ENCODE results near the gene DISP3. TPM values are rescaled to one million over a fixed set of nuclear protein-coding genes. Genes with fewer than 3 reads are reported as not detected.

DISP3 gene
- total and polyA plus RNA-seq, 9 of the 15 experiments (the other 6 are each of a cell fraction or from before 2014, with no cell fraction given) = 0.03 to 0.19 (median 0.15) TPM; not detected in 5

DNA sequence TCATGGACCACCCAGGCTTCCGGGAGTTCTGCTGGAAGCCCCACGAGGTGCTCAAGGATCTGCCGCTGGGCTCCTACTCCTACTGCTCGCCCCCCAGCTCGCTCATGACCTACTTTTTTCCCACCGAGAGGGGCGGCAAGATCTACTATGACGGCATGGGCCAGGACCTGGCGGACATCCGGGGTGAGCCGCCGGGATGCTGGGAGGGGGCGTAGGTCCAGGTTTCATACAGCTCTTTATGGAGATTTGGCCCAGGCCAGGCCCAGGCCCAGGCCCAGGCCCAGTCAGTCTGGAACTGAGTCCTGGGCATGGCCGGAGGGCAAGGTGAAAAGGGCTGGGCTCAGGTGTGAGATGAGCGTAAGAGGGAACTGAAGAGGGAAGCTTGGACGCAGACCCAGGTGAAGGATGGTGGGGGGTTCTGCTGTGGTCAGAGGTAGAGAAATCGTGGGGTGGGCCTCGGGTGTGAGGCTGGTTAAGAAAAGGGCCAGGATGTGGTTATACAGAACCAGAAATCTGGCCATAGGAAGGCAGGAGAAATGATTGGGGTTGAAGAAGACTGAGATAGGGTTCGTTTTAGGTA is 23.0 kb downstream of the DISP3 start:
- POLR2A ChIA-PET = interaction anchor here (1.1 kb wide), 1 partner anchor 8 kb away, joined by 3 read pairs; no protein-coding TSS in a partner anchor
- WGBS (ENCODE audit: insufficient coverage, low coverage, missing lambda C conversion rate) = 30% methylated on average over 18 of the region's 19 CpGs
- intact Hi-C loops (cut with micrococcal nuclease) = no loop called here

More for the DNA sequence above, 23.0 kb downstream of the DISP3 start:
- in situ Hi-C loops (cut with MboI) = no loop called here
- no peak for FAIRE-seq
- Histone ChIP-seq H3K79me2 (ENCODE audit: control insufficient read depth, insufficient read depth, low read length) (no peaks in the 10 kb centered on the region), H4K20me1 (replicated peaks; ENCODE audit: control insufficient read depth, insufficient read depth, low read length) (peaks cover 11% of the 10 kb centered on the region; the same call in 1 of the 2 replicates), H3K27me3 (ENCODE audit: control insufficient read depth in 2 of 2, insufficient read depth in 2 of 2, low read length in 2 of 2) (peaks cover 30 to 40% of the 10 kb centered on the region in 2 experiments; a peak in 4 of 5 replicates), H3K4me2 (ENCODE audit: insufficient read depth, low read length) (no peak overlapping the region), H2AFZ (ENCODE audit: low read depth, low read length) (no peak overlapping the region), H3K9ac (ENCODE audit: insufficient read depth in 1 of 2, low read depth in 2 of 2, low read length in 2 of 2) (no peak overlapping the region), H3K4me3 (no peak overlapping the region), H3K36me3 (ENCODE audit: control insufficient read depth, insufficient read depth, low read length) (no peaks in the 10 kb centered on the region), H3K27ac (ENCODE audit: extremely low read depth, low read depth, low read length) (no peak overlapping the region), H3K9me1 (ENCODE audit: control insufficient read depth, insufficient read depth, low read length) (peaks cover 4% of the 10 kb centered on the region), H3K9me3 (replicated peaks; ENCODE audit: control insufficient read depth, insufficient read depth, low read depth, low read length) (no peaks in the 10 kb centered on the region), H3K4me1 (replicated peaks in 1 of 2; ENCODE audit: control insufficient read depth in 2 of 2, insufficient read depth in 2 of 2, low read length in 2 of 2) (peaks cover 0 to 10% of the 10 kb centered on the region in 2 experiments; a peak in 2 of 5 replicates)
- CTCF ChIA-PET (ENCODE audit: low intra/inter-chr PET ratio) = no interaction called here
- DNase-seq (ENCODE audit: extremely low read depth in 1 of 4, low spot score in 3 of 4) = no peak
- no peak for ATAC-seq
- no peak for TF ChIP-seq CC2D1A (IDR thresholded peaks at IDR 0.05)
- no peak for TF ChIP-seq ZNF444 (CRISPR knock-in tag; IDR thresholded peaks at IDR 0.05)
- TF ChIP-seq JUND (IDR thresholded peaks at IDR 0.05; ENCODE audit: borderline replicate concordance, low read depth, low read length) = no peak
- TF ChIP-seq JUND (tag; IDR thresholded peaks at IDR 0.05; ENCODE audit: borderline replicate concordance, low read depth, low read length) = no peak
- no peak for TF ChIP-seq HLTF (IDR thresholded peaks at IDR 0.05)
- no peak for TF ChIP-seq HDAC1 (IDR thresholded peaks at IDR 0.05)
- TF ChIP-seq GATAD2B (IDR thresholded peaks at IDR 0.05; ENCODE audit: borderline replicate concordance) = no peak
- no peak for TF ChIP-seq ZSCAN32 (CRISPR knock-in tag; IDR thresholded peaks at IDR 0.05)
- TF ChIP-seq CCAR2 (IDR thresholded peaks at IDR 0.05; ENCODE audit: low read depth, low read length) = no peak
- TF ChIP-seq NFIC (IDR thresholded peaks at IDR 0.05) = no peak
- no peak for TF ChIP-seq SRSF1 (IDR thresholded peaks at IDR 0.05; ENCODE audit: low read depth, low read length)
- no peak for TF ChIP-seq IRF2 (CRISPR knock-in tag; IDR thresholded peaks at IDR 0.05)
- TF ChIP-seq XRCC3 (IDR thresholded peaks at IDR 0.05) = no peak
- TF ChIP-seq SIN3A (IDR thresholded peaks at IDR 0.05; ENCODE audit: borderline replicate concordance in 2 of 2, control insufficient read depth in 1 of 2, low read depth in 2 of 2, low read length in 2 of 2) = no peak
- TF ChIP-seq NFRKB (IDR thresholded peaks at IDR 0.05; ENCODE audit: low read depth) = no peak
- TF ChIP-seq BRD4 (IDR thresholded peaks at IDR 0.05) = no peak
- TF ChIP-seq, protein P1, sequence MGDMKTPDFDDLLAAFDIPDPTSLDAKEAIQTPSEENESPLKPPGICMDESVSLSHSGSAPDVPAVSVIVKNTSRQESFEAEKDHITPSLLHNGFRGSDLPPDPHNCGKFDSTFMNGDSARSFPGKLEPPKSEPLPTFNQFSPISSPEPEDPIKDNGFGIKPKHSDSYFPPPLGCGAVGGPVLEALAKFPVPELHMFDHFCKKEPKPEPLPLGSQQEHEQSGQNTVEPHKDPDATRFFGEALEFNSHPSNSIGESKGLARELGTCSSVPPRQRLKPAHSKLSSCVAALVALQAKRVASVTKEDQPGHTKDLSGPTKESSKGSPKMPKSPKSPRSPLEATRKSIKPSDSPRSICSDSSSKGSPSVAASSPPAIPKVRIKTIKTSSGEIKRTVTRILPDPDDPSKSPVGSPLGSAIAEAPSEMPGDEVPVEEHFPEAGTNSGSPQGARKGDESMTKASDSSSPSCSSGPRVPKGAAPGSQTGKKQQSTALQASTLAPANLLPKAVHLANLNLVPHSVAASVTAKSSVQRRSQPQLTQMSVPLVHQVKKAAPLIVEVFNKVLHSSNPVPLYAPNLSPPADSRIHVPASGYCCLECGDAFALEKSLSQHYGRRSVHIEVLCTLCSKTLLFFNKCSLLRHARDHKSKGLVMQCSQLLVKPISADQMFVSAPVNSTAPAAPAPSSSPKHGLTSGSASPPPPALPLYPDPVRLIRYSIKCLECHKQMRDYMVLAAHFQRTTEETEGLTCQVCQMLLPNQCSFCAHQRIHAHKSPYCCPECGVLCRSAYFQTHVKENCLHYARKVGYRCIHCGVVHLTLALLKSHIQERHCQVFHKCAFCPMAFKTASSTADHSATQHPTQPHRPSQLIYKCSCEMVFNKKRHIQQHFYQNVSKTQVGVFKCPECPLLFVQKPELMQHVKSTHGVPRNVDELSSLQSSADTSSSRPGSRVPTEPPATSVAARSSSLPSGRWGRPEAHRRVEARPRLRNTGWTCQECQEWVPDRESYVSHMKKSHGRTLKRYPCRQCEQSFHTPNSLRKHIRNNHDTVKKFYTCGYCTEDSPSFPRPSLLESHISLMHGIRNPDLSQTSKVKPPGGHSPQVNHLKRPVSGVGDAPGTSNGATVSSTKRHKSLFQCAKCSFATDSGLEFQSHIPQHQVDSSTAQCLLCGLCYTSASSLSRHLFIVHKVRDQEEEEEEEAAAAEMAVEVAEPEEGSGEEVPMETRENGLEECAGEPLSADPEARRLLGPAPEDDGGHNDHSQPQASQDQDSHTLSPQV (IDR thresholded peaks at IDR 0.05) = no peak
- TF ChIP-seq CBFB (CRISPR knock-in tag; IDR thresholded peaks at IDR 0.05) = no peak
- no peak for TF ChIP-seq ETV5 (CRISPR knock-in tag; IDR thresholded peaks at IDR 0.05; ENCODE audit: low read depth)
- no peak for TF ChIP-seq ETV1 (tag; conservative IDR thresholded peaks at IDR 0.05; ENCODE audit: low read depth)
- BruUV-seq (replicated peaks) = no TSS peak
